NB4 (cell line): ENCODE data around the gene FAM83D.

Experiments used
- MAX ChIP-seq: IDR thresholded peaks from 2 replicates; pipeline ENCODE4 v1.6.1; 2011; ENCODE audit warnings: low read depth, low read length
- MYC ChIP-seq: IDR thresholded peaks from 2 replicates; pipeline ENCODE4 v1.6.1; 2011; ENCODE audit warnings: low read depth, low read length
- POLR2A ChIP-seq: IDR thresholded peaks from 2 replicates; pipeline ENCODE4 v1.6.1; 2011; ENCODE audit warnings: mild to moderate bottlenecking; ENCODE audit not compliant: insufficient read length; ENCODE audit errors: extremely low read depth
- TF ChIP-seq, protein P1 (sequence below): IDR thresholded peaks from one replicate; pipeline ENCODE4 v1.5.1; 2012; ENCODE audit warnings: low read depth, low read length

GRCh38 chr20:38995536-38996044 lies 69.4 kb downstream of the FAM83D start:
- TF ChIP-seq POLR2A (no peak), MAX (no peak), MYC (no peak)
- TF ChIP-seq, protein P1, sequence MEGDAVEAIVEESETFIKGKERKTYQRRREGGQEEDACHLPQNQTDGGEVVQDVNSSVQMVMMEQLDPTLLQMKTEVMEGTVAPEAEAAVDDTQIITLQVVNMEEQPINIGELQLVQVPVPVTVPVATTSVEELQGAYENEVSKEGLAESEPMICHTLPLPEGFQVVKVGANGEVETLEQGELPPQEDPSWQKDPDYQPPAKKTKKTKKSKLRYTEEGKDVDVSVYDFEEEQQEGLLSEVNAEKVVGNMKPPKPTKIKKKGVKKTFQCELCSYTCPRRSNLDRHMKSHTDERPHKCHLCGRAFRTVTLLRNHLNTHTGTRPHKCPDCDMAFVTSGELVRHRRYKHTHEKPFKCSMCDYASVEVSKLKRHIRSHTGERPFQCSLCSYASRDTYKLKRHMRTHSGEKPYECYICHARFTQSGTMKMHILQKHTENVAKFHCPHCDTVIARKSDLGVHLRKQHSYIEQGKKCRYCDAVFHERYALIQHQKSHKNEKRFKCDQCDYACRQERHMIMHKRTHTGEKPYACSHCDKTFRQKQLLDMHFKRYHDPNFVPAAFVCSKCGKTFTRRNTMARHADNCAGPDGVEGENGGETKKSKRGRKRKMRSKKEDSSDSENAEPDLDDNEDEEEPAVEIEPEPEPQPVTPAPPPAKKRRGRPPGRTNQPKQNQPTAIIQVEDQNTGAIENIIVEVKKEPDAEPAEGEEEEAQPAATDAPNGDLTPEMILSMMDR, result no peak
